Colonic mucosa (tissue), 4 donors: Measurements from ENCODE around the gene SRPK1. TPM values are rescaled to one million over a fixed set of nuclear protein-coding genes. Genes with fewer than 3 reads are reported as not detected.

ENCODE experiments used
- DNase-seq: peaks from one replicate; pipeline ENCODE4 v3.0.0-alpha.2; 2020
- H3K27ac ChIP-seq: fragments of 200-600 bp; one replicate; pipeline ENCODE4 v1.8.0; 2021
- H3K27me3 ChIP-seq: fragments of 200-600 bp; one replicate; pipeline ENCODE4 v1.8.0; 2021
- H3K36me3 ChIP-seq: fragments of 200-600 bp; one replicate; pipeline ENCODE4 v1.8.0; 2021
- H3K4me1 ChIP-seq: fragments of 200-600 bp; one replicate; pipeline ENCODE4 v1.8.0; 2021; ENCODE audit warnings: mild to moderate bottlenecking
- H3K4me3 ChIP-seq: fragments of 200-600 bp; one replicate; pipeline ENCODE4 v1.8.0; 2021
- H3K9ac ChIP-seq, 2 donors: one replicate each; pipeline ENCODE4 v1.7.0; 2013; ENCODE audit warnings: control low read depth in 2 of 2, low read depth in 2 of 2, low read length in 2 of 2
- H3K9me3 ChIP-seq: fragments of 200-600 bp; one replicate; pipeline ENCODE4 v1.8.0; 2021
- intact Hi-C: fragments of 100-400 bp; cut with DNase I; formaldehyde crosslinking; loops from one replicate; pipeline ENCODE4 v1.14.1; 2022
- total RNA-seq, 2 donors: library from RNA; stranded (reverse); fragmentation: NEBNext Ultra II Directional in 1 of 2; extraction: Animal tissue kit (Norgen Biotek cat#: 25700) in 1 of 2; gene quantifications; one replicate each; pipeline ENCODE4 v1.2.1, GENCODE V29; 2021
- TF ChIP-seq, protein P1 (sequence below): fragments of 200-600 bp; IDR thresholded peaks from one replicate; pipeline ENCODE4 v1.8.0; 2022; ENCODE audit warnings: antibody characterized with exemption, mild to moderate bottlenecking
- donor health status: healthy.
- donor health status: DM: no; HTN: no; CAD: no.
- donor health status: DM: no; HTN: no; CAD: no.

The SRPK1 gene
- total RNA-seq, 2 donors from 2014 or later, result 89.4 to 111 TPM

GRCh38 chr6:35824552-35825192 lies 96.2 kb downstream of the SRPK1 start:
- Histone ChIP-seq H3K4me1 (no peaks in the 10 kb centered on the region), H3K36me3 (no peaks in the 10 kb centered on the region), H3K4me3 (no peak overlapping the region), H3K27ac (no peak overlapping the region), H3K9me3 (no peaks in the 10 kb centered on the region), H3K9ac (no peak overlapping the region), H3K27me3 (no peaks in the 10 kb centered on the region)
- intact Hi-C loops, result no loop called here
- TF ChIP-seq, protein P1, sequence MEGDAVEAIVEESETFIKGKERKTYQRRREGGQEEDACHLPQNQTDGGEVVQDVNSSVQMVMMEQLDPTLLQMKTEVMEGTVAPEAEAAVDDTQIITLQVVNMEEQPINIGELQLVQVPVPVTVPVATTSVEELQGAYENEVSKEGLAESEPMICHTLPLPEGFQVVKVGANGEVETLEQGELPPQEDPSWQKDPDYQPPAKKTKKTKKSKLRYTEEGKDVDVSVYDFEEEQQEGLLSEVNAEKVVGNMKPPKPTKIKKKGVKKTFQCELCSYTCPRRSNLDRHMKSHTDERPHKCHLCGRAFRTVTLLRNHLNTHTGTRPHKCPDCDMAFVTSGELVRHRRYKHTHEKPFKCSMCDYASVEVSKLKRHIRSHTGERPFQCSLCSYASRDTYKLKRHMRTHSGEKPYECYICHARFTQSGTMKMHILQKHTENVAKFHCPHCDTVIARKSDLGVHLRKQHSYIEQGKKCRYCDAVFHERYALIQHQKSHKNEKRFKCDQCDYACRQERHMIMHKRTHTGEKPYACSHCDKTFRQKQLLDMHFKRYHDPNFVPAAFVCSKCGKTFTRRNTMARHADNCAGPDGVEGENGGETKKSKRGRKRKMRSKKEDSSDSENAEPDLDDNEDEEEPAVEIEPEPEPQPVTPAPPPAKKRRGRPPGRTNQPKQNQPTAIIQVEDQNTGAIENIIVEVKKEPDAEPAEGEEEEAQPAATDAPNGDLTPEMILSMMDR, result no peak
- no peak for DNase-seq

DNA sequence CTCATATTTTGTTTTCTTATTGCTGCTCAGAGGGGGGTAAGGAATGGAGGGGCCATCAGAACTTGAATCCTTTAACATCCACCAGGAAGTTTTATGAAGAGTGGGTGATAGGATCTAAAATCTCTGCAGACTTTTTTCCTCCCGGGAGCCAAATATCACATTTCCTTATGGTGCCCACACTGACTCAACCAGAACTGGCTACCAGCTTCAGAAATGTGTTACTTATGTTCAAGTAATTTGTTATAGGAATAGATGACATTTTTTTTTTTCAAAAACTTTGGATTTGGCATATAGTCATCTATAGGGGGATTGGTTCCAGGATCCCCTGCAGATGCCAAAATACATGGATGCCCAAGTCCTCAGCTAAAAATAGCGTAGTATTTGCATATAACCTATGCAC lies 97.3 kb downstream of the SRPK1 start:
- H3K9me3 ChIP-seq, result no peaks in the 10 kb centered on the region

GRCh38 chr6:35817515-35817914 lies 103.4 kb downstream of the SRPK1 start:
- Histone ChIP-seq H3K4me1 (no peaks in the 10 kb centered on the region), H3K9ac (no peak overlapping the region), H3K4me3 (no peak overlapping the region), H3K9me3 (no peaks in the 10 kb centered on the region), H3K36me3 (no peaks in the 10 kb centered on the region), H3K27ac (no peak overlapping the region), H3K27me3 (no peaks in the 10 kb centered on the region)
- TF ChIP-seq, protein P1, result no peak
- intact Hi-C loops, result no loop called here
- DNase-seq, result no peak

More for the DNA sequence above, 97.3 kb downstream of the SRPK1 start:
- intact Hi-C loops, result no loop called here
- H3K27ac ChIP-seq, result no peak overlapping the region
- no peak overlapping the region for H3K9ac ChIP-seq
- no peak for DNase-seq
- H3K36me3 ChIP-seq, result no peaks in the 10 kb centered on the region
- H3K27me3 ChIP-seq, result no peaks in the 10 kb centered on the region
- TF ChIP-seq, protein P1, result no peak
- H3K4me1 ChIP-seq, result no peaks in the 10 kb centered on the region
- H3K4me3 ChIP-seq, result no peak overlapping the region

DNA sequence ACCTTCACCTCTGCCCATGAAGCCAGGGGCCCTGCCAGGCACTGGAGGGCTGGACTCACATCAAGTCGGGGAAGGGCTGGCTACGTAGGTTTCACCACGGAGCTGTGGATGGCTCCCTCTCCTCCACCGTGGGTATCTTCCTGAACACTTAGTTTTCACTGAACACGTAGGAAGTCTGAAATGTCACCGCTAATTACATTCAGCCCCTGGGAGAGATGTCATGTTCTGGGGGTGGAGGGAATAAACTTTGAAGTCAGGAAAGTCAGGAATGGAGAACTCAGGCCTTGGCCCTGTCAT lies 109.3 kb downstream of the SRPK1 start:
- Histone ChIP-seq H3K9ac (no peak overlapping the region), H3K4me1 (no peaks in the 10 kb centered on the region), H3K27ac (no peak overlapping the region), H3K36me3 (no peaks in the 10 kb centered on the region), H3K27me3 (no peaks in the 10 kb centered on the region), H3K4me3 (no peak overlapping the region), H3K9me3 (no peaks in the 10 kb centered on the region)
- no peak for DNase-seq
- TF ChIP-seq, protein P1, result no peak
- intact Hi-C loops, result no loop called here

DNA sequence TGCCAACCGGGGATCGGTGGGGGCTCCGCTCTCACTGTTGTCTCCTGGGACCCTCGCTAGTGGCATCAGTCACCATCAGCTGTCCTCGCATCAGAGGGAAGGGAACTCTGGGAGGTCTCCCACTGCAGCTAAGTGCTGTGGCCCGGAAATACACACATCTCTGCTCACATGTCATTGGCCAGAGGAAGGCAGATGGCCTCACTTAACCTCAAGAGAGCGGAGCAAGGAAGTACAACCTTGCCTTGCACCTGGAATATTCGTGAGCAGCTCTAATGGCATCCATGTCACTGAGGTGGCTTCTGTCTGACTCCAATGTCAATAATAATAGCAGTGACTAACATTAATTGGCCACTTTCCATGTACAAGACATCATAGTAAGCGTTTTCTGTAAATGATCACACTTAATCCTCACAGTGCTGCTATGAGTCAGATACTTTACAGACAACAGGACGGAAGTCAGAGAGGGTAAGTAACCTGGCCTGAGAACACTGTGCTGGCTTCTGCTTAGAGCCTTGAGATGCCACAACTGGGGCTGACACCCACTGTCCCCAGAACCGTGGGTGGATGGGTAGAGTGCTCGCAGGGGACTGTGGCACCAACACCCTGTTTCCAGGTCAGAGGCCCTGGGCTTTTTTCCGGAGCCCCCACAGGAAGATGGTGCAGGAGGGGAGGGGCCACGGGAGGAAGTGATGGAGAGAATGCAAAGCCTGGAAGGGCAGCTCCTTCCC lies 109.8 kb downstream of the SRPK1 start:
- Histone ChIP-seq H3K4me3 (no peak overlapping the region), H3K27ac (no peak overlapping the region), H3K27me3 (no peaks in the 10 kb centered on the region), H3K4me1 (no peaks in the 10 kb centered on the region), H3K9me3 (no peaks in the 10 kb centered on the region), H3K9ac (no peak overlapping the region), H3K36me3 (no peaks in the 10 kb centered on the region)
- no peak for DNase-seq
- TF ChIP-seq, protein P1, result no peak
- intact Hi-C loops, result no loop called here
